Hematopoietic multipotent progenitor cell treated with erythropoietin and hydrocortisone succinate and interleukin-3 and kit ligand, for 8 days (in vitro differentiated cells): ENCODE data around the gene LAP3.

Source experiments
- DNase-seq: peaks from one replicate; pipeline ENCODE4 v3.0.0-alpha.2; 2015

LAP3 gene

DNA sequence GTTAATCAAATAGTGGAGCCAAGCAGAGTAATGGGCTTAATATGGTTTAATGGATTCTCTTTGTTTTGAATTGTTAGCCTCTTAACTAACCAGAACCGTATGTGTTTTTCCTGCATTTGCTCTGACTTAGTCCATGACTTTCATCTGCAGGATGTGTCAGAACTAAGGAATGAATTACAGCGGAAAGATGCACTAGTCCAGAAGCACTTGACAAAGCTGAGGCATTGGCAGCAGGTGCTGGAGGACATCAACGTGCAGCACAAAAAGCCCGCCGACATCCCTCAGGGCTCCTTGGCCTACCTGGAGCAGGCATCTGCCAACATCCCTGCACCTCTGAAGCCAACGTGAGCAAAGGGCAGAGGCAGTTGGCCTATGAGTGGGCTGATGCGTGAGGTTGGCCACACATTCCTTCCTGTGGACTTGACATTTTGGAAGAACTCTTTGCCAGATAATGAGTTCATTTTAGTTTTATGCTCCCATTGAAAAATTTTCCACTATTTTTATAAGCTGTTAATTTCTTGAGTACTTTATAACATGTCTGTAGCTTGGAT lies 46.5 kb downstream of the LAP3 start:
- DNase-seq = no peak

DNA sequence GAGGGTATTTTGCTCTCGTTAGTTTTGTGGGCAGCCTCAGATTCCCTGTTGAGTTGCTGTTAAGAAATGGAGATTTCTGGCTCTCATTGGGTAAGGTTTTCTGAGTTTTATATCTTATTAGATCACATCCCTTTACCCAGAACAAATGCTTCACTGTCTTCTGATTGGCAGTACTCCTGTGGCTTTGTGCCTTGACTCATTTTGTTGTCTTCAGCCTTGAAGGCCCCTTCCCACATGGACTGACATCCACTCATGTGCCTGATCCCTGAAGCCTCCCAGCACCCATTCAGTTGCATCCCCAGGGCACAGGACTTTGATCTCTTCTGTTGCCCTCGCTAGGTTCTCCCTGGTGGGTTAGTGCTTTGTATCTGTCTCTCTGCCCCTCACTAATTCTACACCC lies 47.8 kb downstream of the LAP3 start:
- DNase-seq = no peak

DNA sequence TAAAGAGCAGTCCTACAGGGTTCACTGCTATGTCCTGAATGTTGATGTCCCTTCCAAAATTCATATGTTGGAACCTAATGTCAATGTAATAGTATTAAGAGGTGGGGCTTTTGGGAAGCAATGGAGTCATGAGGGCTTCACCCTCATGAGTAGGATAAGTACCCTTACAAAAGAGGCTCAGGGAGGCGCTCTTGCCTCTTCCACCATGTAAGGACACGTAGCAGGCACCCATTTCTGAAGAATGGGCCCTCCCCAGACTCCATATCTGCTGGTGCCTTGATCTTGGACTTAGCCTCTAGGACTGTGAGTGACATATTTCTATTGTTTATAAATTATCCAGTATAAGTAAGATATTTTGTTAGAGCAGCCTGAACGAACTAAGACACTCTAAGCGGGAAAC lies 53.2 kb downstream of the LAP3 start:
- DNase-seq = no peak

DNA sequence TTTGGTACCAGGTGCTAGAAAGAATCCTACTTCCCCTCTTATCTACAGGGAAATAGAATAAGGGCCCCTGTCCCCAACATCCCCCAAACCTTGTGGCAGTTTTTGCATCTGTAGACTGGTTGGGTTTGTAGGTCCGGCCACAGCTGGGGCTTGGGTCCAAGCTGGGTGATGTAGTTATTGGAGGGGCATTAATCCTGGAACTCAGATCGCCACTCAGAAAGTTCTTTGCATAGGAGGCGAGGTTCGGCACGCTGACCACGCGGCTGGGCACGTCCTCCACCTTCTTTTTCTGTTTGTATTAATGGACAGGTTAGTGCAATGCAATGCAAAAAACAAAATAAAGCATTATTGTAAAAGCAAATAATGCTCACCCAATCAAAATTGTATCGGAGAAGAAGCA lies 56.6 kb downstream of the LAP3 start:
- no peak for DNase-seq

DNA sequence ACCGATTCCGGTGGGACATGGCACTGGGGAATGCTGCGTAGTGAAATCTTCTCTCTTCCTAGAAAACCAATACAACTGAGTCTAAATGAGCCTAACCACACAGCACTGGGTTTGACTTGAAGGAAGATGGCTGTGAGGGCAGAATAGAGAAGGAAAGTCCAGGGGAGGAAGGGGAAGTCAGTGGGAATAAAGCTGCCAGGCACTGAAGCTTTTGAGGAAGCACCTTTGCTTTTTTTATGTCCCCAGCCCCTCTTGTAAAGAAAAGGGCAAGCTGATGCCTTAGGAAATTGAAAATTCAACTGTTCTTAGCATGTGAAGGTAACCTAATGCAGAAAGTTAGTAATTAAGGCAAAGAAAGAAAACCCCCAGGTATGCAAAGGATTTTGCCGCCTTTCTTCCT lies 58.1 kb downstream of the LAP3 start:
- DNase-seq = no peak

DNA sequence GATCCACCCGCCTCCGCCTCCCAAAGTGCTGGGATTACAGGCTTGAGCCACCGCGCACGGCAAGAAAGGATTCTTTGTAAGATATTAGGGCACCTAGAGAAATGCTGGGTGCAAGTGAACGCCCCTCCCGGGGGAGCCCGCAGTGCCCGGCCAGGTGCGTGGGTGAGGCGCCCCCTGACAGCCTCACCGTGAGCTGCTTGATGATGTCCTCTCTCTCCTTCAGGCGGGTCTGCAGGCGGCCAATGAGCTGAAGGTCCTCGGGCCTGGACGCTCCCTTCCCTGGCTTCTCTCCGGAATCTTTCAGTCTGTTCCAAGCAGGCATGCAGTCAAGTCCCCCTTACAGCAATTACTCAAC lies 59.3 kb downstream of the LAP3 start:
- no peak for DNase-seq

DNA sequence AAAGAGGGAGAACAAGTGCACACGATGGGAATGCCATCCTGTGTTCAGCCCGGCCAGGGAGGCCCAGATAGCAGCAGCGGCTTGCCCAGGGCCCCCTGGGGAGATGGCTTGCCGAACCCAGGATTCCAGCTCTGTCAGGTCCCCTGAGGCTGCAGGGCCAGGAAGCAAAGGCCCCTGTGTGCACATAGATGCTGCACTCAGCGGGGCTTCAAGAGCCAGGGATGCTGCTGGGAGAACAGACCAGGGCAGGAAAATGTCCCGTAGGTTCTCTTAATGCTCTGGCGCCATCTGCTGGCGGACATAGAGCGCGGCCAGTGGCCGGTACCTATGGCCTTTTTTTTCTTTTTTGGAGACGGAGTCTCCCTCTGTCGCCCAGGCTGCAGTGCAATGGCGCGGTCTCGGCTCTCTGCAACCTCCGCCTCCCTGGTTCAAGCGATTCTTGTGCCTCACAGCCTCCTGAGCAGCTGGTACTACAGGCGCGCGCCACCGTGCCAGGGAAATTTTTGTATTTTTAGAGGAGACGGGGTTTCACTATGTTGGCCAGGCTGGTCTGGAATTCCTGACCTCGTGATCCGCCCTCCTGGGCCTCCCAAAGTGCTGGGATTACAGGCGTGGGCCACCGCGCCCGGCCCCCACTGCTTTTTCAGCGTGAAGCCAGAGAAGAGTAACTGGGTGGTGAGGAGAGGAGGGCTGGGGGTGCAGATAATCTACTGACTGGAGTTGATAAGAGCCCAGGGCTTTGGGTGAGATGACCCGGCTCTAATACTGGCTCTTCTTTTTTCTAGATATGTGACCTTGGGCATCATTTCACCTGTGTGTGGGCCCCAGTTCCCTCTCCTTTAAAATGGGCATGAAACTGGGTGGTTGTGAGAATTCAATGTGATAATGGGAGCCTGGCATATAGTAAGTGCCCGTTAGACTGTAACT lies 60.0 kb downstream of the LAP3 start:
- DNase-seq = peak; percentile 82

DNA sequence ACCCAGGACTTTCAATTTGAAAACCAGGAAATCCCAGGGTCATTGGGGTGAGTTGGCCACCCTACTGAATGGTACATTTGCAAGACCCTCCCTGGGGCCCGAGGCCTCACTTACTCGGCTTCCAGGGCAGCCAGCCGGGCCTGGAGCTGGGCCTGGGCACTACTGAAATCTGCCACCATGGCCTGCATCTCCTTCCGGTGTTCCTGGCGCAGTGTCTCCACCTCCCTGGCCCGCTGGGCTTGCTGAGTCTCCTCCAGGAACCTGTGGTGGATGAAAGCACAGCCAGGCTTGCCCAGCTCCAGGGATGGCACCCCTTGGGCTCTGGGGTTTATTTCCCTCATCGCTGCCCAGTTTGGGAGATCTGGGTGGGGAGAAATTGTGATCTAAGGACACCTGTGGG lies 62.1 kb downstream of the LAP3 start:
- no peak for DNase-seq

DNA sequence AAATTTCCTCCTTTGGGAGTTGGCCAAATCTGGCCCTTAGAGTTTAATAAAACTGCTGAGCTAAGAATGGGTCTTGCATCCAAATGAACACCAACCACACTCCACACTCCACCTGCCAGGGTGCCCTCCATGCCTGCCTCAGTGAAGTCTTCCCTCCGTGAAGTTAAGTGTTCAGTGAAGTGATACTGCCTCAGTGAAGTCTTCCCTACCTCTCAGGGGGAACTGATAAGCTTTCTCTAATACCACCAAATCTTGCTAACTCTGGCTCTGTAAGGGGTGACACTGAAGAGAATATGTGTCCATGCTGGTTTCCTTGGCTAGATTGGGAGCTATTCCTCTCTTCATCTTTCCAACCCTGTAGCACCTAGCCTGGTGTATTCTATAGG lies 65.4 kb downstream of the LAP3 start:
- no peak for DNase-seq

DNA sequence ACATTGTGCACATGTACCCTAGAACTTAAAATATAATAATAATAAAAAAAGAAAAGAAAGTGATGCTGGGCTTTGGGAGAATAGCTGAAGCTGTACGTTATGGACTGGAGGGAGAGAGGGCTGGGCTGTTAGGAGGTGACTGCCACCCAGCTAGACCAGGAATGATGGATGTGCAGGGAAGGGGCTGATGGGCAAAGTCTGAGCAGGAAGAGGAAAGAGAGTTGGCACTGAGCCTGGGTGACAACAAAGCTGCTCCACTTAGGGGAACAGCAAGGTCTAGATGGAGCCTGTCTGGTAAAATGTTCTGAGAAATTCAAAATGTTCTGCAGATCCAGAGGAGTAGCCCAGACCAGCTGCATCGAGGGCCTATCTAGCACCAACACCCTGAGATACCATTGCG lies 69.7 kb downstream of the LAP3 start:
- no peak for DNase-seq

DNA sequence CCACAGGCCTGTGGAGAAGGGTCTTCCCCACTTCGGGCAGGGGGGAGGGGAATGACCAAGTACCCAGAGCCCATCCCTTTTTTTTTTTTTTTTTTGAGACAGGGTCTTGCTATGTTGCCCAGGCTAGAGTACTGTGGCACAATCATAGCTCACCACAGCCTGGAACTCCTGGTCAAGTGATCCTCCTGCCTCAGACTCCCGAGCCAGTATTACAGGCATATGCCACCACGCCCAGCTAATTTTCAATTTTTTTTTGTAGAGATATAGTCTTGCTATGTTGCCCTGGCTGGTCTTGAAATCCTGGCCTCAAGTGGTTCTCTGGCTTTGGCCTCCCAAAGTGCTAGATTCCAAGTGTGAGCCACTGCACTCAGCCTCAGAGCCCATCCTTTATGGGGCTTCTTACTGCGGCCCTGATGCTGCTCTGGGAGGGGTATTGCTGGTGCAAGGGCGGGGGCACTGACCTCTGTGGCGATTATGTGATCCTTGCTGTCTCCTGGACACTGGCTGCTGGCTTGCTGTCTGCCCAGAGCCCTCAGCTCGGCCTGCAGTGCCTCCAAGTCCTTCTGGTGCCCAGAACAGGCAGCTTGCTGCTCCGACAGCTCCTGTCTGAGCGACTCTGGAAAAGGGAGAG lies 70.3 kb downstream of the LAP3 start:
- no peak for DNase-seq

DNA sequence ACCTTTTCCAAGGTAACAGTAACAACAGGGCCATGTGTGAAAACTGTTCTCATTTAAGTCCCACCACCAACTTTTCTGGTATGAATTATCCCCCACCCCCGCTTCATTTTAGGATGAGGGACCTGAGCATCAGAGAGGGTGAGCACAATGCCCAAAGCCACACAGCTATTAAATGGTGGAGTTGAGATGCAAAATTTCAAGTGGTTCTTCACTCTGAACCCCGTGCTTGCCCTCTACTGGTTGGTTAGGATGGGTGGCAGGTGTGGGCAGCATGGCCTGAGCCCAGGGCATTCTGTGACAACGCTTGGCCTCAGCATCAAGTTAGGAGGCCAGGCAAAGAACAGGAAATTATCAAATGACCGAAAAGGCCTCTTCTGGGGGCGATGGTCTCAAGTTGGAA lies 70.9 kb downstream of the LAP3 start:
- peak; percentile 14 for DNase-seq

DNA sequence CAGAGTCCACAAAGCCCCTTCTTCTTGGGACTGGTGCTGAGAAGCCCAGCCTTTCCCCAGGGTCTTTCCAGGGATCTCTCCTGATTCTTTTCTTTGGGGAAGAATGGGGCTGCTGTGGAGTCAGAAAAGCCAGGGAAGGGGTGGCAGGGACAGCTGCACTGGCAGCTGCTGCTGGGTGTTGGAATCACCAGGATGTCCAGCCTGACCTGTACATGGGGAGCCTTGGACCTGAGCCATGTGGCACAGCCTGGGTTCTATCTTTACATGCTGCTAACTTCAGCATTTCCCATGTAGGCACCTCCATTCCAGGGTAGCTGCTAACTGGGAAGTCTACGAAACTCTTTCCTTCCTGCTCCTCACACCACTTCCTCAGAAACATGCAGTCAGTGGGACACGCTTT lies 73.4 kb downstream of the LAP3 start:
- DNase-seq = no peak

DNA sequence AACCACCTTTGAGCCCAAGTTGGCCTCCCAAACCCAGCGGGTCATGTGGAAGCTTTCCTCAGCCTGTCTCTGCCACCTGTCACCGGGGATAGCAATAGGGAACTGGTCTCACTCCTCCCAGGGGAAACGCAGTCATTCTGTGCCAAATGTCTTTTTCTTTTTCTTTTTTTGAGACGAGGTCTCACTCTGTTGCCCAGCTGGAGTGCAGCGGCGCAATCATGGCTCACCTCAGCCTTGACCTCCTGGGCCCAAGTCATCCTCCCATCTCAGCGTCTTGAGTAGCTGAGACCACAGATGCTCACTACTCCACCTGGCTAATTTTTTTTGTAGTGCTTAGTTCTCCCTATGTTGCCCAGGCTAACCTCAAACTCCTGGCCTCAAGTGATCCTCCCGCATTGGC lies 77.7 kb downstream of the LAP3 start:
- no peak for DNase-seq

DNA sequence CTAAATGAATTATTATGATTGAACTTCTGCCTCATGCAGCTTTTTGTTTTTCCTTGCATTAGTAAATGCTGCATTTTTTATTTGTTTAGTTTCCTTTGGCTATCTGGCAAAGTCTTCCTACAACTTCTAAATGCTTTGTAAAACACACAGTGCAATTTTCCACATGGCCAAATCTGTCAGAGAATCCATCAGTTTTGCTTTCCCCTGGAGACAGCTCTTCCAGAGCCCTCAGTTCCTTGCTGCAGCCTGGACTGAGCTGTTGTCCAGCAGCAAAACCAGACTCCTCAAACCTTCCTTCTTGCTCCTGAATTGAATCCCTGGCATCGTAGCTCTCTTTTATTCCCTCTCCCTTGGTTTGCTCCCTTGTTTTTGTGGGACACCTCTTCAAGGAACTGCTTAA lies 80.1 kb downstream of the LAP3 start:
- DNase-seq = no peak
